Right cardiac atrium (tissue), 5 donors: ENCODE results near the gene NRXN2. TPM values are rescaled to one million over a fixed set of nuclear protein-coding genes. Genes with fewer than 3 reads are reported as not detected.
"Not testable (repeated sequence)": the region's sequence is repeated elsewhere in the genome, so short reads cannot be mapped to it uniquely, and the experiment has no call there.

Experiments used
- ATAC-seq, 2 donors: fragments of 200-7000 bp; cut with Tn5 transposase; one replicate each; pipeline versions ENCODE4 v1.8.0 to v1.9.1; 2020; ENCODE audit warnings: moderate library complexity in 2 of 2, mild to moderate bottlenecking in 1 of 2
- DNase-seq, 3 donors: peaks; one replicate each; pipeline ENCODE4 v3.0.0-alpha.2; 2020
- H3K27ac ChIP-seq: one replicate; pipeline ENCODE4 v1.5.1; 2013; ENCODE audit warnings: mild to moderate bottlenecking, low read length, control low read depth, moderate library complexity
- H3K27me3 ChIP-seq: one replicate; pipeline ENCODE4 v1.6.1; 2013; ENCODE audit not compliant: control insufficient read depth, insufficient read depth
- H3K4me1 ChIP-seq: one replicate; pipeline ENCODE4 v1.6.1; 2013; ENCODE audit warnings: low read length; ENCODE audit not compliant: control insufficient read depth, insufficient read depth
- H3K4me3 ChIP-seq: one replicate; pipeline ENCODE4 v1.5.1; 2013; ENCODE audit warnings: low read length, control low read depth
- H3K9me3 ChIP-seq: one replicate; pipeline ENCODE4 v1.6.1; 2013; ENCODE audit warnings: low read length; ENCODE audit not compliant: control insufficient read depth
- WGBS: extraction: QIAGEN DNeasy Blood & Tissue Kit; methylation state at CpG from one replicate; pipeline ENCODE4 v1.1.7; 2013; 5-methylcytosine and 5-hydroxymethylcytosine counted together
- intact Hi-C, 4 donors: fragments of 100-400 bp; cut with DNase I; formaldehyde crosslinking; loops; one replicate each; pipeline versions ENCODE4 v1.11.0 to v1.14.0; 2022 to 2023
- polyA plus RNA-seq: library from polyadenylated mRNA; stranded (reverse); fragments of 200-250 nt; gene quantifications from one replicate; pipeline ENCODE4 v1.2.3, GENCODE V29; 2013
- total RNA-seq, 4 donors: library from RNA; stranded (reverse); fragmentation: NEBNext Ultra II Directional; extraction: Animal tissue kit (Norgen Biotek cat#: 25700); gene quantifications; one replicate each; pipeline ENCODE4 v1.2.1, GENCODE V29; 2021
- donor health status: healthy with polysubstance abuse.
- donor health status: DM: no; HTN: yes; CAD: no.
- donor health status: DM: no; HTN: no; CAD: no.
- donor health status: DM: no; HTN: yes; CAD: no; lungs with severe emphysema.
- donor health status: DM: yes; HTN: yes; CAD: no.

Gene NRXN2
- total and polyA plus RNA-seq, 5 donors = 2.1 to 5.7 (median 2.7) TPM

GRCh38 chr11:64711138-64711955 is 11.7 kb downstream of the NRXN2 start:
- peak in 1 of 3 donors; percentile 51 for DNase-seq
- no peak overlapping the region for H3K27ac ChIP-seq
- WGBS = 16% methylated on average over 45 of the region's 46 CpGs
- peaks cover 3% of the 10 kb centered on the region for H3K4me1 ChIP-seq
- H3K27me3 ChIP-seq = no peaks in the 10 kb centered on the region
- intact Hi-C loops = no loop called here
- no peak overlapping the region for H3K4me3 ChIP-seq
- ATAC-seq = peak in 1 of 2 donors; percentile 9
- no peaks in the 10 kb centered on the region for H3K9me3 ChIP-seq

GRCh38 chr11:64710418-64711137 is 12.4 kb downstream of the NRXN2 start:
- no peak overlapping the region for H3K4me3 ChIP-seq
- intact Hi-C loops = no loop called here
- no peaks in the 10 kb centered on the region for H3K27me3 ChIP-seq
- DNase-seq = no peak
- no peaks in the 10 kb centered on the region for H3K9me3 ChIP-seq
- no peak for ATAC-seq
- H3K27ac ChIP-seq = no peak overlapping the region
- H3K4me1 ChIP-seq = peaks cover 3% of the 10 kb centered on the region
- 46% methylated on average over 13 of the region's 13 CpGs for WGBS

DNA sequence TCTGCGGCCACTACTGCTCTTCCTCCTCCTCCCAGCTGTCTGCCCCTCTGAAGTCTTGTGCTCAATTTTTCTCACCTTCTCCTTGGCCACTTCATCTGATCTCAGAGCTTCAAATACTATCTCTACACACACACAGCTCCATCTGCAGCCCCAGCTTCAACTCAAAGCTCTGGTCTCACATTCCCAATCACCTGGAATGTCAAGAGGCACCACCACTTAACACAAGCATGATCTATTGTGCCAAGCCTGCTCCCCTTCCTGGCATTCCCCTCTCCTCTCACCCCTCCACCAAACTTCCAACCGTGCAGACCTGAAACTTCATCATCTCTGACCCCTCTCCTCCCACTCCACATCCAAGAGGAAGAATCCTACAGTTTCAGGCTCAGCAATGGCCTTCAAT is 17.5 kb downstream of the NRXN2 start:
- intact Hi-C loops = no loop called here
- H3K4me3 ChIP-seq = no peak overlapping the region
- DNase-seq (no peak), ATAC-seq (no peak)
- H3K9me3 ChIP-seq = no peaks in the 10 kb centered on the region
- no peaks in the 10 kb centered on the region for H3K4me1 ChIP-seq
- H3K27ac ChIP-seq = no peak overlapping the region
- no peaks in the 10 kb centered on the region for H3K27me3 ChIP-seq
- 40% methylated on average over 2 of the region's 2 CpGs for WGBS

- no peak overlapping the region for H3K27ac ChIP-seq
- no peak overlapping the region for H3K4me3 ChIP-seq
- H3K4me1 ChIP-seq = no peaks in the 10 kb centered on the region
- 82% methylated on average over 2 of the region's 2 CpGs for WGBS
- H3K27me3 ChIP-seq = no peaks in the 10 kb centered on the region
- ATAC-seq (no peak), DNase-seq (no peak)
- H3K9me3 ChIP-seq = no peaks in the 10 kb centered on the region
- intact Hi-C loops = no loop called here
Observed at GRCh38 chr11:64703048-64703447, 19.9 kb downstream of the NRXN2 start.

DNA sequence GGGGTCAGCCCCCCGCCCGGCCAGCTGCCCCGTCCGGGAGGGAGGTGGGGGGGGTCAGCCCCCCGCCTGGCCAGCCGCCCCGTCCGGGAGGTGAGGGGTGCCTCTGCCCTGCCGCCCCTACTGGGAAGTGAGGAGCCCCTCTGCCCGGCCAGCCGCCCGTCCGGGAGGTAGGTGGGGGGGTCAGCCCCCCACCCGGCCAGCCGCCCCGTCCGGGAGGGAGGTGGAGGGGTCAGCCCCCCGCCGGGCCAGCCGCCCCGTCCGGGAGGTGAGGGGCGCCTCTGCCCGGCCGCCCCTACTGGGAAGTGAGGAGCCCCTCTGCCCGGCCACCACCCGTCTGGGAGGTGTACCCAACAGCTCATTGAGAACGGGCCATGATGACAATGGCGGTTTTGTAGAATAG is 21.0 kb downstream of the NRXN2 start:
- H3K4me3 ChIP-seq, H3K4me1 ChIP-seq, DNase-seq, H3K27me3 ChIP-seq, H3K9me3 ChIP-seq, H3K27ac ChIP-seq, intact Hi-C loops, ATAC-seq: not testable (repeated sequence)
- WGBS = 88% methylated on average over 29 of the region's 29 CpGs

DNA sequence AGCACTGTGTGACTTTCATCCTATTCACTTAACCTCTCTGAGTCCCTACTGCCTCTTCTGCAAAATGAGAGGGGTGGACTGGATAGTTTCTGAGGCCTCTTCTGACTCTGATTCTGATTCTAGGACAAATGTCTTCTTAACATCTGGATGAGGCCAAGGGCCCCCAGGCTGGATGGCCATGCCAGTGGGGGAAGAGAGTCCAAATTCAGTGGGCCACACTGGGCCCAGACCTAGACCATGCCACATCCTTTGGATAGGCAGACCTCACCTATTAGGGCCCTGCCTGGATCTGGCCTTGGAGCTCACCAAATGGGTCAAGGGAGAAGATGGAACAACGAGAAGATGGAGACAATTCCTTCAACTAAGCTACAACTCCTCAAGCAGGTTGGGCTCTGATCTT is 24.6 kb downstream of the NRXN2 start:
- no peak overlapping the region for H3K27ac ChIP-seq
- WGBS = 78% methylated on average over 1 of the region's 1 CpG
- no peaks in the 10 kb centered on the region for H3K27me3 ChIP-seq
- DNase-seq (no peak), ATAC-seq (no peak)
- no peak overlapping the region for H3K4me3 ChIP-seq
- H3K4me1 ChIP-seq = no peaks in the 10 kb centered on the region
- no peaks in the 10 kb centered on the region for H3K9me3 ChIP-seq
- intact Hi-C loops = no loop called here

DNA sequence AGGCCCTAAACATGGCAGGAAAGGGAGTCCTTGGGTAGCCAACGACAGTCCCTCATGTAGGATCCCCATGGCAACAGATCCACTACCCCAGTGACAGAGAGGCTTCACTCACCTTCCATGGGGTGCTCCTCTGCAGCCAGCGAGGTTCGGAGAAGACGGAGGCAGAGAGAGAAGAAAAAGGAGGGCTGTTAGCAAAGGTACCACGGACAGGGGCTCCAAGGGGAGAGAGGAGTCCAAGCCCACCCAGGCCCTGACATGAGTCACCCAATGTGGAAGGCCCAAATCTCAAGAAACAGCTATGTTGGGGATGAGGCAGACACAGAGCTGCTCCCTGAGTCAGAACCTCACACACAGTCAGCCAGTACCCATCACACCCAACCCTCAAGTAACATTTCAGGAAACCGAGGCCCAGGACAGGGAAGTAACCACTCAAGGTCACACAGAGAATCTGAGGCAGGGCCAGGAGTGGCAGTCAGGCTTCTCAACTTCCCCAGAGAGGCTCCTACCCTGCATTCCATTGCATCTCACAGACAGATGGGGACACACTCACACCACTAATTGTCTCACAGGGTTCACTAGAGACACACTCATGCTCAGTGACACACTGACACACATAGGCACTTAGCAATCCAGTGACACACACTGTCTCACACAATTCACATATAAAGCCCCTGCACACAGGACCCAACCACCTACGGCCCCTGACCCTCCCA is 25.2 kb downstream of the NRXN2 start:
- no peaks in the 10 kb centered on the region for H3K9me3 ChIP-seq
- intact Hi-C loops = no loop called here
- H3K27me3 ChIP-seq = no peaks in the 10 kb centered on the region
- WGBS = 84% methylated on average over 7 of the region's 7 CpGs
- no peaks in the 10 kb centered on the region for H3K4me1 ChIP-seq
- no peak overlapping the region for H3K4me3 ChIP-seq
- no peak for ATAC-seq
- no peak for DNase-seq
- H3K27ac ChIP-seq = no peak overlapping the region

- intact Hi-C loops = no loop called here
- DNase-seq (no peak), ATAC-seq (no peak)
- no peaks in the 10 kb centered on the region for H3K4me1 ChIP-seq
- no peaks in the 10 kb centered on the region for H3K27me3 ChIP-seq
- 80% methylated on average over 8 of the region's 8 CpGs for WGBS
- no peak overlapping the region for H3K4me3 ChIP-seq
- H3K27ac ChIP-seq = no peak overlapping the region
- no peaks in the 10 kb centered on the region for H3K9me3 ChIP-seq
Observed at GRCh38 chr11:64696045-64696444, 27.0 kb downstream of the NRXN2 start.

GRCh38 chr11:64695548-64695947 is 27.4 kb downstream of the NRXN2 start:
- intact Hi-C loops = no loop called here
- Histone ChIP-seq H3K27me3 (no peaks in the 10 kb centered on the region), H3K4me3 (no peak overlapping the region), H3K27ac (no peak overlapping the region), H3K9me3 (no peaks in the 10 kb centered on the region), H3K4me1 (no peaks in the 10 kb centered on the region)
- 90% methylated on average over 5 of the region's 5 CpGs for WGBS
- ATAC-seq (no peak), DNase-seq (no peak)

GRCh38 chr11:64694821-64695365 is 28.1 kb downstream of the NRXN2 start:
- intact Hi-C loops = no loop called here
- Histone ChIP-seq H3K9me3 (no peaks in the 10 kb centered on the region), H3K4me1 (no peaks in the 10 kb centered on the region), H3K27me3 (no peaks in the 10 kb centered on the region), H3K4me3 (no peak overlapping the region), H3K27ac (no peak overlapping the region)
- 43% methylated on average over 5 of the region's 5 CpGs for WGBS
- DNase-seq (no peak), ATAC-seq (no peak)
